Activated T-helper 17 cell treated with anti-CD3 and anti-CD28 coated beads, Interleukin-2, amount 50 U/mL, for 72 hours (primary cell): ENCODE results near the gene ITGA1. TPM values are rescaled to one million over a fixed set of nuclear protein-coding genes. Genes with fewer than 3 reads are reported as not detected.

Experiments
- ATAC-seq: fragments of 150-1000 bp; cut with Tn5 transposase; replicated peaks from 2 replicates; pipeline ENCODE4 v1.10.0; 2021; ENCODE audit warnings: mild to moderate bottlenecking, moderate library complexity
- H3K27ac Mint-ChIP-seq: one replicate; pipeline ENCODE4 v1.8.0; 2022; ENCODE audit warnings: mixed read lengths
- H3K27me3 Mint-ChIP-seq: one replicate; pipeline ENCODE4 v1.8.0; 2022; ENCODE audit warnings: mixed read lengths
- H3K36me3 Mint-ChIP-seq: one replicate; pipeline ENCODE4 v1.8.0; 2022; ENCODE audit warnings: low read depth, mild to moderate bottlenecking, mixed read lengths
- H3K4me1 Mint-ChIP-seq: one replicate; pipeline ENCODE4 v1.8.0; 2022; ENCODE audit warnings: mixed read lengths
- H3K4me3 Mint-ChIP-seq: one replicate; pipeline ENCODE4 v1.8.0; 2022; ENCODE audit warnings: mild to moderate bottlenecking, mixed read lengths
- H3K9me3 Mint-ChIP-seq: one replicate; pipeline ENCODE4 v1.8.0; 2022; ENCODE audit warnings: mixed read lengths
- total RNA-seq, 2 donors: library from RNA; stranded (reverse); gene quantifications; one replicate each; pipeline ENCODE4 v1.2.3, GENCODE V29; 2022

ITGA1 gene
- total RNA-seq, 2 donors from 2014 or later = 3.1 to 14.9 TPM

GRCh38 chr5:52989025-52989780 lies 201.5 kb downstream of the ITGA1 start, which contains the start of gene ITGA2:
Gene ITGA2, plus strand, starts transcription at chr5:52989352. Its CDS starts 117 bp downstream, at chr5:52989469.
- Mint-ChIP-seq H3K9me3 (no peaks in the 10 kb centered on the region), H3K27me3 (peaks cover 17% of the 10 kb centered on the region), H3K4me1 (peaks cover 27% of the 10 kb centered on the region), H3K36me3 (no peaks in the 10 kb centered on the region), H3K27ac (peak within 1 kb of the TSS; percentile 67), H3K4me3 (peak within 1 kb of the TSS; percentile 73)
- peak; percentile 56 for ATAC-seq

DNA sequence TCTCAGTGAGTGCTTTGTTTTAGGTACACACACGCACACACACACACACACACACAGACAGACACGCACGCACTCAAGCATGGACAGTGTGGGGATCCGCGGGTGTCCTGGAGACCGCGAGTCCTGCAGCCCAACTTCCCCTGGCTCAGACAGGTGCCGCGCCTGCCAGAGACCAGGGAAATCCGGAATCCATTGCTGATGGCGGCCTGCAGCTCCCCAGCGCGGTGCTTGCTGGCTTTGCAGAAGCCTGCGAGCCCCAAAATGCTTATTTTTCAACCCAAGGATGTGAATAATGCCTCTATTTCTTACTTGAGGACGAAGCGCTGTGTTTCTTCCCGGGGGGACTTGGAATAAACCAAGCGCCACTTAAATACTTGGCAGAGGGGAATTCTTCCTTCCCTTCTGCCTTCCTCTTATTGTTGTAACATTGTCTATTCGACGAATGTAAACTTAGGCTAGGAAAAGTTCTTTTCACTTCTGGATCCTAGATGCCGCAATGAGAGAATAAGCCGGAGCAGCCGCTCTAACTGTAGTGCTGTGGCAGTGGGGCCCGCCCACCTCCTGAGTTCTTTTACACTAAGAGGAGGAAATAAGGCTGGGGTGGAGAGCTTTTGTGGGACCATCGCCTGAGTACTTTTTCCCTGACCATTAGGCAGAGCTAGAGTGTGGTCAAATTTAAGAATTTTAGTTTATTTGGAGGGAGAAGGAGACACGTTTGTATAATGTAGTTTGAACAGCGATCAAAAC lies 202.2 kb downstream of the ITGA1 start:
- H3K36me3 Mint-ChIP-seq = no peaks in the 10 kb centered on the region
- no peaks in the 10 kb centered on the region for H3K9me3 Mint-ChIP-seq
- peak overlapping the region; percentile 73 for H3K4me3 Mint-ChIP-seq
- peaks cover 27% of the 10 kb centered on the region for H3K4me1 Mint-ChIP-seq
- peak; percentile 32 for ATAC-seq
- H3K27ac Mint-ChIP-seq = no peak overlapping the region
- peaks cover 17% of the 10 kb centered on the region for H3K27me3 Mint-ChIP-seq

- no peak for ATAC-seq
- H3K4me1 Mint-ChIP-seq = peaks cover 27% of the 10 kb centered on the region
- no peak overlapping the region for H3K27ac Mint-ChIP-seq
- H3K9me3 Mint-ChIP-seq = no peaks in the 10 kb centered on the region
- peaks cover 17% of the 10 kb centered on the region for H3K27me3 Mint-ChIP-seq
- H3K4me3 Mint-ChIP-seq = peak overlapping the region; percentile 73
- H3K36me3 Mint-ChIP-seq = no peaks in the 10 kb centered on the region
These were observed 202.8 kb downstream of the ITGA1 start for GRCh38 chr5:52990528-52990925.

DNA sequence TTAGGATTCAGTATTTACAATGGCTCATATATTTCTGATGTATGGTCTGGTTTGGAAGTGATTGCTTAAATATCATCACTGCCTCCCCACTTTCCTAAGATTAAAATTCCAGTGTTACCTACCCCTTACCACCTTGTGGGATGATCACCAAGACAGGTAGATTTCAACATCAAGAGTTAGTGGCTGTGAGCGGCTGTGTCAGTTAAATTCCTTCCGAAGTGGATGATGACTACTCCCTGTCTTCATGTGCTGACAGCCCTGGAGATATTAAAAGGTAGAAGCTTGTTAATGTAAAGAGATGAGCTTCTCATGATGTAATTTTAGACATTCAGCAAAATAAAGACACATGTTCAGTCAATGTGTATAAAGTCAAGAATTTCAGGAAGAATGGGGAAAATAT lies 205.7 kb downstream of the ITGA1 start:
- Mint-ChIP-seq H3K9me3 (no peaks in the 10 kb centered on the region), H3K4me3 (no peak overlapping the region), H3K27ac (no peak overlapping the region), H3K27me3 (peaks cover 8% of the 10 kb centered on the region), H3K36me3 (no peaks in the 10 kb centered on the region), H3K4me1 (peaks cover 8% of the 10 kb centered on the region)
- ATAC-seq = no peak

- H3K9me3 Mint-ChIP-seq = no peaks in the 10 kb centered on the region
- H3K27me3 Mint-ChIP-seq = peaks cover 8% of the 10 kb centered on the region
- ATAC-seq = no peak
- H3K36me3 Mint-ChIP-seq = no peaks in the 10 kb centered on the region
- H3K4me1 Mint-ChIP-seq = peaks cover 4% of the 10 kb centered on the region
- H3K27ac Mint-ChIP-seq = no peak overlapping the region
- no peak overlapping the region for H3K4me3 Mint-ChIP-seq
These were observed 206.6 kb downstream of the ITGA1 start for GRCh38 chr5:52994266-52994665.

DNA sequence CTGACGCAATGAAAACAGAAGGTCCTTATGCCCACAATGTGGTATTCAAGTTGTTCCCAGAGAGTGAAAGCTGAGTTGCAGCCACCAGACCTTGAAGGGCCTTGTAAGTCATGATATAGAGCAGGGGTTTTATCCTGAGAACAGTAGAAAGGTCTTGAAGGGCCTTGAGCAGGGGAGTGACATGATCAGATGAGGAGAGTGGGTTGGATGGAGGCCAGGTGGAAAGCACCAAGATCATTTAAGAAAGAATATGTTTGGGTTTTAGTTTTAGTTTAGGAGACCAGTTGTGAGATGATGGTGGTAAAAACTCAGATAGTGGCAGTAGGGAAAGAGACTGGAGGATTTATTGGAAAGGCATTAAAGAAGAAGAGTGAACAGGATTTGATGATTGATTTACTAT lies 207.4 kb downstream of the ITGA1 start:
- Mint-ChIP-seq H3K27me3 (peaks cover 7% of the 10 kb centered on the region), H3K27ac (no peak overlapping the region), H3K4me3 (no peak overlapping the region), H3K36me3 (no peaks in the 10 kb centered on the region), H3K4me1 (peaks cover 2% of the 10 kb centered on the region), H3K9me3 (no peaks in the 10 kb centered on the region)
- peak; percentile 33 for ATAC-seq

DNA sequence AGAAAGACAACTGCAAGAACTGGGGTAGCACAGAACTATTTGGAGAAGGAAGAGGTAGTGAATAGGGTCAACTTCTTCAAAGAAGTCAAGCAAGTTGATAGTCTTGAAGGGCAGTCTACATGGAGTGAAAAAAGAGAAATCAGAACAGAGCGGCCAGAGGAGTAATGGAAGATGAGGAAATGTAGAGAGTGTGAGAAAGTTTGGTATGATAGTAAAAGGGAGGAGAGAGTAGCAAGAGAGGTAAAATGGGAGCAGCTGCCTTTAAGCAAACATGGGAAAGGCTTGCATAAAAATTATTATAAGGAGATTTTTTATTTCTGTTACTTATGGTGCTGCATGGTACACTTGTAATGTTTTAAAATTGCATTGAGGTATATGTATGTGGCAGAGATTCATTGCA lies 208.2 kb downstream of the ITGA1 start:
- Mint-ChIP-seq H3K4me3 (no peak overlapping the region), H3K36me3 (no peaks in the 10 kb centered on the region), H3K27ac (no peak overlapping the region), H3K4me1 (no peaks in the 10 kb centered on the region), H3K27me3 (peaks cover 5% of the 10 kb centered on the region), H3K9me3 (no peaks in the 10 kb centered on the region)
- no peak for ATAC-seq

DNA sequence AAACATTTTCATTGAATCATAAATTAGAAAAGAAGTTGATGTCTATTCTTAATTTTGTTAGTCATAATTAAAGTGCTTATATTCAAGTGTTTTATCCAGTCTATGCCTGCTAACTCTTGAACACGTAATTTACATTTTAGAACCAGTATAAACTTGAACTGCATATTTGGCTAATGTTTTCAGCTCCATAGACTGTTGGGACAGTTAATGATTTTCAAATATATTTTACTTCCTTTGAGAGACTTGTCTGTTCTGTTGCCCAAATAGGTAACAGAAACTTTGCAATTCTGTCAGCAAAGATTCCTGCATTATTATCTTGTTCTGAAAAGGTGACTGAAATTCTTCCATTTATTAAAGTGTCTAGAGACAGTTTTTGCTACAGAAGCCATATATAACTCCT lies 209.3 kb downstream of the ITGA1 start:
- H3K27me3 Mint-ChIP-seq = peaks cover 5% of the 10 kb centered on the region
- no peak for ATAC-seq
- no peaks in the 10 kb centered on the region for H3K4me1 Mint-ChIP-seq
- no peaks in the 10 kb centered on the region for H3K36me3 Mint-ChIP-seq
- H3K9me3 Mint-ChIP-seq = no peaks in the 10 kb centered on the region
- no peak overlapping the region for H3K27ac Mint-ChIP-seq
- H3K4me3 Mint-ChIP-seq = no peak overlapping the region

- H3K9me3 Mint-ChIP-seq = no peaks in the 10 kb centered on the region
- peaks cover 3% of the 10 kb centered on the region for H3K27me3 Mint-ChIP-seq
- H3K36me3 Mint-ChIP-seq = no peaks in the 10 kb centered on the region
- no peak for ATAC-seq
- H3K4me3 Mint-ChIP-seq = no peak overlapping the region
- no peaks in the 10 kb centered on the region for H3K4me1 Mint-ChIP-seq
- no peak overlapping the region for H3K27ac Mint-ChIP-seq
These were observed 209.7 kb downstream of the ITGA1 start for GRCh38 chr5:52997424-52997823.

- no peaks in the 10 kb centered on the region for H3K4me1 Mint-ChIP-seq
These were observed 211.0 kb downstream of the ITGA1 start for GRCh38 chr5:52998552-52999313.

GRCh38 chr5:52999344-52999949 lies 211.7 kb downstream of the ITGA1 start:
- peak; percentile 84 for ATAC-seq
- no peak overlapping the region for H3K27ac Mint-ChIP-seq

More at GRCh38 chr5:52998552-52999313, 211.0 kb downstream of the ITGA1 start:
- no peak for ATAC-seq
- Mint-ChIP-seq H3K27me3 (no peaks in the 10 kb centered on the region), H3K9me3 (no peaks in the 10 kb centered on the region), H3K4me3 (no peak overlapping the region), H3K36me3 (no peaks in the 10 kb centered on the region), H3K27ac (no peak overlapping the region)

DNA sequence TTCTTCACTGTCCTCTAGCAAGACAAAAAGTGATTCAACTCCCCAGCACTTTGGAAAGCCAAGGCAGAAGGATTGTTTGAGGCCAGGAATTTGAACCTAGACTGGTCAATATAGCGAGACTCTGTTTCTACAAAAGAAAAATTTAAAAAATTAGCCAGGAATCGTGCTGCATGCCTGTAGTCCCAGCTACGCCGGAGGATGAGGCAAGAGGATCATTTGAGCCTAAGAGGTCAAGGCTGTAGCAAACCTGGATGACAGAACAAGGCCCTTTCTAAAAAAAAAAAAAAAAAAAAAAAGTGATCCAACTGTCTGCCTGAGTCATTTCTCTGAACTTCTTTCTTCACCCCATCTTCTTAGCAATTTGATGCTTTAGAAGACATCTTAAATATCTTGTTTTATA lies 213.8 kb downstream of the ITGA1 start:
- no peak for ATAC-seq
- H3K4me1 Mint-ChIP-seq = peaks cover 11% of the 10 kb centered on the region
- no peaks in the 10 kb centered on the region for H3K27me3 Mint-ChIP-seq
- H3K4me3 Mint-ChIP-seq = no peak overlapping the region
- no peaks in the 10 kb centered on the region for H3K36me3 Mint-ChIP-seq
- H3K27ac Mint-ChIP-seq = no peak overlapping the region
- H3K9me3 Mint-ChIP-seq = no peaks in the 10 kb centered on the region

More at GRCh38 chr5:52999344-52999949, 211.7 kb downstream of the ITGA1 start:
- Mint-ChIP-seq H3K36me3 (no peaks in the 10 kb centered on the region), H3K4me1 (peaks cover 6% of the 10 kb centered on the region), H3K4me3 (no peak overlapping the region), H3K9me3 (no peaks in the 10 kb centered on the region), H3K27me3 (no peaks in the 10 kb centered on the region)

GRCh38 chr5:53002491-53002890 lies 214.8 kb downstream of the ITGA1 start:
- Mint-ChIP-seq H3K9me3 (no peaks in the 10 kb centered on the region), H3K27me3 (no peaks in the 10 kb centered on the region), H3K4me3 (no peak overlapping the region), H3K4me1 (peaks cover 20% of the 10 kb centered on the region), H3K27ac (no peak overlapping the region), H3K36me3 (no peaks in the 10 kb centered on the region)
- ATAC-seq = no peak

DNA sequence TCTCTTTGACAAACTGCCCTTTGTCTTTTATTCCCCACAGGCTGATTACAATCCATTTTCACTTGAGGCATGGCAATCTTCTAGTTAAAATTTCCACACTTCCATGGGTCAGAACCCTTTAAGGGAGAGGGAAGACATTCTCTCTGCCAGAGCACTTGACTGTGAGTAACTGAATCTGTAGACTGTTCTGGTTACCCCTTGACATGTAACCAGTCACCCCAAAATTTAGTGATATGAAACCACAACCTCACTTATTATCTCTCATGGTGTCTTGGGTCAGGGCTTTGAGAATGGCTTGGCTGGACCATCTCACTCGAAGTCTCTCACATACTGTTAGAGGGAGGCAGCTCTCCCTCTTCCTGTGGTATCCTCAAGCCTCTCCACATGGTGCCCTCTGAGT lies 215.4 kb downstream of the ITGA1 start:
- H3K4me3 Mint-ChIP-seq = no peak overlapping the region
- H3K27ac Mint-ChIP-seq = no peak overlapping the region
- peaks cover 21% of the 10 kb centered on the region for H3K4me1 Mint-ChIP-seq
- H3K27me3 Mint-ChIP-seq = no peaks in the 10 kb centered on the region
- no peaks in the 10 kb centered on the region for H3K9me3 Mint-ChIP-seq
- no peaks in the 10 kb centered on the region for H3K36me3 Mint-ChIP-seq
- no peak for ATAC-seq
